MM.1S (cell line): ENCODE measurements around the gene CDC37L1.

Source experiments
- EZH2 ChIP-seq: fragments of 300-600 bp; sonication (generic); optimal IDR thresholded peaks from 2 replicates; pipeline ENCODE3; 2017; ENCODE audit warnings: low read depth, mild to moderate bottlenecking, antibody characterized with exemption, low read length, mixed read lengths
- TF ChIP-seq, protein P1 (sequence below): fragments of 300-600 bp; sonication (generic); IDR thresholded peaks from 2 replicates; pipeline ENCODE4 v1.5.1; 2016; ENCODE audit warnings: antibody characterized with exemption, low read length, mixed read lengths

DNA sequence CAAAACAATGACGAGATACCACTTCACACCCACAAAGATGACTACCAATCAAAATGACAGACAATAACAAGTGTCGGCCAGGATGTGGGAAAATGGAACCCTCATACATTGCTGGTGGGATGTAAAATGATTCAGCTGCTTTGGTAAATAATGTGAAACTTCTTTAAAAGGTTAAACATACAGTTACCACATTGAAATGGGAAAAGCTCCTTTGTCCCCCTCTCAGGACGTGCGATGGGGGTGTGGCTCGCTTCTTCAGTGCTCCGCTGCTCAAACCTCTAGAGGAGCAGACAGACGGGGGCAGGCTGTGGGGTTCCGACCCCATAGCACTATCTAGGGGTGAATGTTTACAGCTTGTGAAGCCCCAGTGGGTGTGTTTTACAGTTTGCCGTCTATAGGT is 25.3 kb upstream of the CDC37L1 start:
- TF ChIP-seq, protein P1, sequence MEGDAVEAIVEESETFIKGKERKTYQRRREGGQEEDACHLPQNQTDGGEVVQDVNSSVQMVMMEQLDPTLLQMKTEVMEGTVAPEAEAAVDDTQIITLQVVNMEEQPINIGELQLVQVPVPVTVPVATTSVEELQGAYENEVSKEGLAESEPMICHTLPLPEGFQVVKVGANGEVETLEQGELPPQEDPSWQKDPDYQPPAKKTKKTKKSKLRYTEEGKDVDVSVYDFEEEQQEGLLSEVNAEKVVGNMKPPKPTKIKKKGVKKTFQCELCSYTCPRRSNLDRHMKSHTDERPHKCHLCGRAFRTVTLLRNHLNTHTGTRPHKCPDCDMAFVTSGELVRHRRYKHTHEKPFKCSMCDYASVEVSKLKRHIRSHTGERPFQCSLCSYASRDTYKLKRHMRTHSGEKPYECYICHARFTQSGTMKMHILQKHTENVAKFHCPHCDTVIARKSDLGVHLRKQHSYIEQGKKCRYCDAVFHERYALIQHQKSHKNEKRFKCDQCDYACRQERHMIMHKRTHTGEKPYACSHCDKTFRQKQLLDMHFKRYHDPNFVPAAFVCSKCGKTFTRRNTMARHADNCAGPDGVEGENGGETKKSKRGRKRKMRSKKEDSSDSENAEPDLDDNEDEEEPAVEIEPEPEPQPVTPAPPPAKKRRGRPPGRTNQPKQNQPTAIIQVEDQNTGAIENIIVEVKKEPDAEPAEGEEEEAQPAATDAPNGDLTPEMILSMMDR, result no peak
- no peak for TF ChIP-seq EZH2
